Measurements from ENCODE around the gene TCP11L1.
A peak's percentile ranks its signal among the peaks of the same experiment; 100 is the strongest.
"Not testable (repeated sequence)": the region's sequence is repeated elsewhere in the genome, so short reads cannot be mapped to it uniquely, and the experiment has no call there.

TCP11L1 gene

DNA sequence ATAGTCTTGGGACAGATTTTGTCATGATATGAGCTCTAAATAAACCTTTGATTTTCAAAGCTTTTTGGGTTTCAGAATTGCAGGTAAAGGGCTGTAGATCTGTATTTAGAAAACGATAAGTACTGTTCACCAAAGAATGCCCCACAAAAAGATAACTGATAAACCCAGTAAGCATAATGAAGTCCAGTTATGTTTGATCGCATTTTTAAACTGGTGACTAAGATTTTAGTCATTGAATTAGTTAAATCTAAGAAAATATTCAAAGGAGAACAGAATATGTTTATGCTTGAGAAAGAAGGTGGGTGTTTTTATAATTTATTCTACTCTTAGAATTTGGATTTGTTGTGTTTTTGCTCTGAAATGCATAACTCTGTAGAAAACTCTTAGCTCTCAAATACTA lies 12.1 kb upstream of the TCP11L1 start:
- DNase-seq (ENCODE audit: low spot score) = no peak
- TF ChIP-seq, protein P1, sequence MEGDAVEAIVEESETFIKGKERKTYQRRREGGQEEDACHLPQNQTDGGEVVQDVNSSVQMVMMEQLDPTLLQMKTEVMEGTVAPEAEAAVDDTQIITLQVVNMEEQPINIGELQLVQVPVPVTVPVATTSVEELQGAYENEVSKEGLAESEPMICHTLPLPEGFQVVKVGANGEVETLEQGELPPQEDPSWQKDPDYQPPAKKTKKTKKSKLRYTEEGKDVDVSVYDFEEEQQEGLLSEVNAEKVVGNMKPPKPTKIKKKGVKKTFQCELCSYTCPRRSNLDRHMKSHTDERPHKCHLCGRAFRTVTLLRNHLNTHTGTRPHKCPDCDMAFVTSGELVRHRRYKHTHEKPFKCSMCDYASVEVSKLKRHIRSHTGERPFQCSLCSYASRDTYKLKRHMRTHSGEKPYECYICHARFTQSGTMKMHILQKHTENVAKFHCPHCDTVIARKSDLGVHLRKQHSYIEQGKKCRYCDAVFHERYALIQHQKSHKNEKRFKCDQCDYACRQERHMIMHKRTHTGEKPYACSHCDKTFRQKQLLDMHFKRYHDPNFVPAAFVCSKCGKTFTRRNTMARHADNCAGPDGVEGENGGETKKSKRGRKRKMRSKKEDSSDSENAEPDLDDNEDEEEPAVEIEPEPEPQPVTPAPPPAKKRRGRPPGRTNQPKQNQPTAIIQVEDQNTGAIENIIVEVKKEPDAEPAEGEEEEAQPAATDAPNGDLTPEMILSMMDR (IDR thresholded peaks at IDR 0.05; ENCODE audit: extremely low read depth, insufficient read depth, missing control alignments) = no peak
- in situ Hi-C loops (cut with MboI; ENCODE audit: low pct_unique_long_range_greater_than_20kb, low sequenced_read_pairs, unreplicated experiment) = no loop called here

DNA sequence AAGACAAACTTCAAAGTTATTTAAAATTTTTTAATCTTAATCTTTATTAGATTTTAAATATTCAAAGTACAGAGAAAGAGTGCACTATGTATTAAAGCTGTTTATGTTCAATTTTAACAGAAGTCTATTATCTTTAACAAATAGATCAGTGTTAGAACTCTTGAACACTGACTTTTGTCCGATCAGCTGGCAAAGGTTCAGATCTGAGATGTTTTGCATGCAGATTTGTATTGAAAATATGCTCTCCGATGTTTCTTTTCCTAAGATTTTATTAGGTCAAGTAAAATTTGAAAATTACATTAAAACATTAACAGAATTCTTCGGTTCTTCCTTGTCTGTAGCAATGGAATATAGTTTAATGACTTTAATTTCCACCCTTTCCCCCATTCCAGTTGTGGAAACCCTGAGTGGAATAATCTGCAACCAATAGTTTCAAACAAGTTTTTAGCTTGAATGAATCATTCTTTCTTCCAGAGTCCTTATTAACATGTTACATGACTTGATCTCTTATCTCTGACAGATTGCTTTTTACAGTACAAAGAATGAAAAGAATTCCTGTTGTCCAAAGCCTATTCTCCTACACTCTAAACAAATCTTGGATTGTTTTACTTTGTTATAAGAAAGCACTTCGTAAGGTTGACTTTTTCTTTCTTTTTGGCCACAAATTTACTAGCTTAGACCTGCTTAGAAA lies 11.4 kb upstream of the TCP11L1 start:
- DNase-seq (ENCODE audit: low spot score) = no peak
- TF ChIP-seq, protein P1 (IDR thresholded peaks at IDR 0.05; ENCODE audit: extremely low read depth, insufficient read depth, missing control alignments) = no peak
- in situ Hi-C loops (cut with MboI; ENCODE audit: low pct_unique_long_range_greater_than_20kb, low sequenced_read_pairs, unreplicated experiment) = no loop called here

DNA sequence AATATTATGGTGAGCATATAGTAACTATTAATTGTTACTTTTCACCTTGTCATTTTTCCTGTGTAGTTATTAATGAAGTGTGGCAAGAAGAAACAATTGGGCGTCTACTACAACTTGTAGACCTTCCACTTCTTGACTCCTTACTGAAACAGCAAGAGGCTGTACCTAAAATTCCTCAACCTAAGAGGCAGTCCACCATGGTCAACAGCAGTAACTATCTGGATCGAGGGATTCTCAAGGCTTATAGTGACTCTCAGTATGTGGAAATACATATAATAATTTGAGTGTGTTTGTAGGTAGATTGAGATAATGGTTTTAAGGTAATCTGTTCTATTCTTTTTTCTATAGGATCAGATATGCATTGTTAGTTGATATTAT lies 10.8 kb upstream of the TCP11L1 start:
- in situ Hi-C loops (cut with MboI; ENCODE audit: low pct_unique_long_range_greater_than_20kb, low sequenced_read_pairs, unreplicated experiment) = no loop called here
- DNase-seq (ENCODE audit: low spot score) = no peak
- TF ChIP-seq, protein P1 (IDR thresholded peaks at IDR 0.05; ENCODE audit: extremely low read depth, insufficient read depth, missing control alignments) = no peak

DNA sequence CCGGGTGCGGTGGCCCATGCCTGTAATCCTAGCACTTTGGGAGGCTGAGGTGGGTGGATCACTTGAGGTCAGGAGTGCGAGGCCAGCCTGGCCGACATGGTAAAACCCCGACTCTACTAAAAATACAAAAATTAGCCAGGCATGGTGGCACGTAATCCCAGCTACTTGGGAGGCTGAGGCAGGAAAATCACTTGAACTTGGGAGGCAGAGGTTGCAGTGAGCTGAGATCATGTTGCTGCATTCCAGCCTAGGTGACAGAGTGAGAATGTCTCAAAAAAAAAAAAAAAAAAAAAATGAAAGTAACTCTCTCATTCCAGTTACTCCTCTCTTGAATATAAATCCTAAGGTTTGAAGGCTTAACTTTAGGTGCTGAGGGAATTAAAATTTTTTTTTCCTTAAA lies 10.2 kb upstream of the TCP11L1 start:
- DNase-seq (ENCODE audit: low spot score); in situ Hi-C loops (cut with MboI; ENCODE audit: low pct_unique_long_range_greater_than_20kb, low sequenced_read_pairs, unreplicated experiment): not testable (repeated sequence)

DNA sequence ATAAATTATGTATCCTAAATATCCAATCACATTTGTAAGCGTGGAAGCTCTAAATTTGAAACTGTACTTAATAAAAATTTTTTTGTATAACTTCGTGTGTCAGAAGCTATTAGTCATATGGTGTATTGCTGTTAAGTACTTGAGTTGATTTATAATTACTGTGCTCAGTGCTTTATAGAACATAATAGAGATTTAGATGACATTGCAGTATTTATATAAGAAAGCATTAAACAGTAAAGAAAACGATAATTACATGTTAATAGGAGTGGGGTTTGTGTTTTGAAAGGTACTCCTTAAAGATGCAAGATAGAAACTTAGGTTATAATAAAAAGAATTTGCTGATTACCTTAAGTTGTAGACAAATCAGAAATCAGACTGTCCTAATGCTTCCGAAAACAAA lies 5.9 kb upstream of the TCP11L1 start:
- in situ Hi-C loops (cut with MboI; ENCODE audit: low pct_unique_long_range_greater_than_20kb, low sequenced_read_pairs, unreplicated experiment) = no loop called here
- TF ChIP-seq, protein P1 (IDR thresholded peaks at IDR 0.05; ENCODE audit: extremely low read depth, insufficient read depth, missing control alignments) = no peak
- no peak for DNase-seq (ENCODE audit: low spot score)

DNA sequence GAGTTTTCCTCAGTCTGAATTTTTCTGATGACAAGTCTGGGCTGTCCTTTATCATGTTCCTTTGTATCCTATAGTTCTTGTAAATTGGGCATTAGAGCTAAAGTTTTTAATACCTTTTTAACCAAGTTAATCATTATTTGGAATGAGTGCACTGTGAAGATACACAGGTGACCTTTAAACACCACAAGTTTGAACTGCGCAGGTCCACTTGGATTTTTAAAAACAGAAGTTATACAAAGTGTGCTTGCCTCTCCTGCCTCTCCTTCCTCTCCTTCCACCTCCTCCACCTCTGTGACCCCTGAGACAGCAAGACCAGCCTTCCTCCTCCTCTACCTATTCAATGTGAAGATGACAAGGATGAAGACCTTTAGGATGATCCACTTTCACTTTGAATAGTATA lies 4.4 kb upstream of the TCP11L1 start:
- DNase-seq (ENCODE audit: low spot score) = no peak
- TF ChIP-seq, protein P1 (IDR thresholded peaks at IDR 0.05; ENCODE audit: extremely low read depth, insufficient read depth, missing control alignments) = no peak
- in situ Hi-C loops (cut with MboI; ENCODE audit: low pct_unique_long_range_greater_than_20kb, low sequenced_read_pairs, unreplicated experiment) = no loop called here

DNA sequence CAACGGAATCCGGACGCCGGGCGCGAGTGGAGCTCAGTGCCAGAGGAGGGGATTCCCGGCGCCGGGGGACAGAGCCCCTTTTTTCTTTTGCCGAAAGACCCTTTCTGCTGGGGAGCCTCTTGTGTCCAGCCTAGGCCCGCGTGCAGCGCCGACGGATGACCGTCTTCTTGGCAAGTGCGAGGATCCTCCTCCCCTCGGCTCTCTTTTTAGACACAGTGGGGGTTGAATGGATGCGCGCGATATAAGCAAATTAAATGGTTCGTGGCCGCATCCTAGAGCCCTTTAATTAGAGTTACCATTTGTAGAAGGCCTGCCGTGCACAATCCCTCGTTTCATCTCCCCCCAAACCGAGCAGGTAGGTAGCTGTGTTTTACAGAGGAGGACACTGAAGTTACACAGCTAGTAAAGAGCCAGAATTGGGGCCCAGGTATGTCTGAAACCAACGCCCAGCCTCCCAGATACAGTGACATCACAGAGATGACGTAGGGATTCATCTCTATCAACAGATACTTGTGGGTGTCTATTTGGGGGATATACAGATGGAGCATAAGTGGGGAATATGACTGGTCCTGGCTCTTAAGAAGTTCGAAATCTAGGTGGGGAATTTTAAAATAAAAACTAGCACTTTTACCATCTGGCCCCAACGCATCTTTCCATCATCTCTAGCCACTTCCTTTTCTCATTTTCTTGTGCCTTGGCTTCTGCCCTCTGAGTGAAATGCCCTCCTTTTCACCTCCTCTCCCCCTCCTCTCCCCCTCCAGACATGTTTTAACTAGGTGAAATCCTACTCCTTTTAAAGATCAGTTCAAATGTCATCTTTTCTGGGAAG lies 875 bp downstream of the TCP11L1 start:
- TF ChIP-seq, protein P1 (IDR thresholded peaks at IDR 0.05; ENCODE audit: extremely low read depth, insufficient read depth, missing control alignments) = no peak
- in situ Hi-C loops (cut with MboI; ENCODE audit: low pct_unique_long_range_greater_than_20kb, low sequenced_read_pairs, unreplicated experiment) = no loop called here
- DNase-seq (ENCODE audit: low spot score) = peak; percentile 71
